Stimulated activated CD8-positive, alpha-beta memory T cell treated with anti-CD3 and anti-CD28 coated beads, Interleukin-7, amount 100 ng/mL, for 4 hours (primary cell): Measurements from ENCODE around the gene MINPP1.
"Not testable (repeated sequence)": the region's sequence is repeated elsewhere in the genome, so short reads cannot be mapped to it uniquely, and the experiment has no call there.

Source experiments
- DNase-seq, 2 donors: peaks; one replicate each; pipeline ENCODE4 v3.0.0-alpha.2; 2020; ENCODE audit warnings: low read depth in 2 of 2

The MINPP1 gene

DNA sequence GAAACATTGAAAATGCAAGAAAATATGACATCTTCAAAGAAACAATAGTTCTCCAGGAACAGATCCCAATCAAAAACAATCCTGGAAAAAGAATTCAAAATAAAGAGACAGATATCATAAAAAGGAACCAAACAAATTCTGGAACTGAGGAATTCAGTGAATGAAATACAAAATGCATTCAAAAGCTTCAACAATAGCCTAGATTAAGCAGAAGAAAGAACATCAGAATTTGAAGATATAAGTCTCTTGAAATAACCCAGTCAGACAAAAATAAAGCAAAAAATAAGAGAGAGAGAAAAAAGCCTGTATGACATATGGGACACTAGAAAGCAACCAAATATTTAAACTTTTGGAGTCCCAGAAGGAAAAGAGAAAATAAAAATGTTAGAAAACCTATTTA is 60.3 kb downstream of the MINPP1 start:
- no peak for DNase-seq

DNA sequence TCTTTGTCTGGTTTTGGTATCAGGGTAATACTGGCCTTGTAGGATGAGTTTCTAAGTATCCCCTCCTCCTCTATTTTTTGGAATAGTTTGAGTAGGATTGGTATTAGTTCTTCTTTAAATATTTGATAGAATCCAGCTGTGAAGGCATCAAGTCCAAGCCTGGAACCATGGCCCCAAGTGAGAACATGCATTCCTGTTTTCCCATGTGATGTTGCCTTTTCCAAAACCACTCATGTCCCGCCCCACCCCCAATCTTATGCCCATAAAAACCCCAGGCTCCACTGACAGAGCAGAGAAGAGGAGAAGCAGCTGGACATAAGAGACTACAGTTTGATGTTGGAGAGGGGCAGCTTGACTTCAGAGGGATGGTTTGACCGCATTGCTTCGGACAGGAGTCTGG is 71.2 kb downstream of the MINPP1 start:
- DNase-seq, result no peak

DNA sequence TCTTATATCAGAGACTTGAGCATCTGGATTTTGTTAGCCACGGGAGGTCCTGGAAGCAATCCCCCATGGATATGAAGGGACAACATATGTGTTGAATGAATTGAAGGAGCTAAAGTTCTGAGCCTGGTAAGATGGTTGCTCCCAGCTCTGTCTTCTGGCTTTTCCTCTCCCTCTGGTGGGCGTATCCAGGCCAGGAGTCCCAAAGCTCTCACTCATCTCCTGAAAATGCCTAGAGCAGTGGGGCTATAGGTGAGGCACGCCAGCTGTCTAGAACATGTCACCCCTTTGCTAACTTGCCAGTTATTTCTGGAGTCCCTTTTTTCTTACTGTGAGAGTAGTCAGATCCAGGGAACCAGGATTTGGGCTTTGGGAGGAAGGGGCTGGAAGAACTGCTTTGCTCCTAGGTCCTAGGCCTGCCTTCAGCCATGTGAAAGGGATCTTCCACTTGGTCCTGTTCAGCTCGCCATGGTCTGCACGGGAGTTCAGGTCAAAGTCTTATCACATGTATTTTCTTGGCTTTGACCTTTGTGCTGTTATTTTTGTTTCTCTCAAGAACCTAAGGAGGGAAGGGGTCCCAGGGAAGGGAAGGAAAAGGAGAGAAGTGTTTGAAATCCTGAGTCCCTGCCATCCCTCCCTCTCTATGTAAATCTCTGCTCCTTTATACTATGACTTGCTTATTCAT is 73.6 kb downstream of the MINPP1 start:
- DNase-seq, result no peak

DNA sequence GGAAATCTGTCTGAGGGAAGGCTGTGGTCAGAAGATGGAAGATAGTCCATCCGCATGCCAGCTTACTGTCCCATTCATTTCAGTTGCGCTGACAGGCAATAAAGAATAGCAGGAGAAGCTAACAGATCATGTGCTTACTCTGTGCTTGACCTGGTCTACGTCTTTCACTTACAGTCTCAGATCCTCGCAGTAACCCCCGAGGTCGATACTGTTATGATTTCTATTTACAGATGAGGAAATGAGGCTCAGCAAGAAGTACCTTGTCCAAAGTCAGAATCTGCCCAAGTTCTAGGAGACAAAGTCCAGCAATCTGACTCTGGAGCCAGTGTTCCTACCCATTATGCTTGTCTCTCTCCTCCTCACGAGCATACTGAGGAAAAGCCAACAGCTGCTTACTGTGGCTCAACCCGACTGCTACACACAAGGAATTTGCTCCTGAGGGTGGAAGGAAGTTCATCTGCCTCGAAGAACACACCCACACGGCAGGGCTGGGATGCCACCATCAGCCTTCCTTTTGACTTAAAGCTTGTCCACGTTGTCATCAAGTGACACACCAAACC is 74.2 kb downstream of the MINPP1 start:
- DNase-seq, result no peak

DNA sequence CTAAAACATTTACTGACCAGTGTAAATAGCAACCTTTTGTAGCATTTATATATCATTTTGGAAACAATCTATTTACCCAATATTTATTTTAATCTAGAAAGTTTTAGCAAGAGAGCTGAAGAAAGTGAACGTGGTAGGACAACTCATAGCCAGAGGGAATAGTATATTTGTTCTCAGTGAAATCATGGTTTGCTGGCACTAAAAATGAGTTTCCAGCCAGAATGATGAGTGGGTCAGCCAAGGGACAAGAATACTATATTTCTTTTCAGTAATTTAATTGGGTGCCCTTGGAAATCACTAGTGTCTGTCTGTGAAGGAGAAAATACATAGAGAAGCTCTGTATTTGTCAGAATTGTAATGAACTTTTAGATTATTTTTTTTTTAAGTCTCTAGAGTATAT is 74.9 kb downstream of the MINPP1 start:
- DNase-seq, result no peak

DNA sequence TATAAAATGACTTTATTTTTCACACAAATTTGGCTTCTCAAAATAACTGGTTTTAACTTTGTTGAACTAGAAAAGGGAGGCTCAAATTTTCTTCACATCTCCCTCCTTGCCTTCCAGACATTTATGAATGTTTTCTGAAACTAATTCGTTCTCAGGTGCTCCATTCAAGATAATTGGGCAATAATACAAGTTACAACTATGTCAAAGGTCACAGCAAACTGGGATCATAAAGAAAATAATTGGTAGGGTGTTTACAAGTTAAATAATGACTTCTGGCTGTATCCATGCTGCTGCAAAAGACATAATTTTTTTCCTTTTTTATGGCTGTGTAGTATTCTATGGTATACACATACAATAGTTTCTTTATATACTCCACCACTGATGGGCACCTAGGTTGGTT is 75.3 kb downstream of the MINPP1 start:
- DNase-seq, result no peak

DNA sequence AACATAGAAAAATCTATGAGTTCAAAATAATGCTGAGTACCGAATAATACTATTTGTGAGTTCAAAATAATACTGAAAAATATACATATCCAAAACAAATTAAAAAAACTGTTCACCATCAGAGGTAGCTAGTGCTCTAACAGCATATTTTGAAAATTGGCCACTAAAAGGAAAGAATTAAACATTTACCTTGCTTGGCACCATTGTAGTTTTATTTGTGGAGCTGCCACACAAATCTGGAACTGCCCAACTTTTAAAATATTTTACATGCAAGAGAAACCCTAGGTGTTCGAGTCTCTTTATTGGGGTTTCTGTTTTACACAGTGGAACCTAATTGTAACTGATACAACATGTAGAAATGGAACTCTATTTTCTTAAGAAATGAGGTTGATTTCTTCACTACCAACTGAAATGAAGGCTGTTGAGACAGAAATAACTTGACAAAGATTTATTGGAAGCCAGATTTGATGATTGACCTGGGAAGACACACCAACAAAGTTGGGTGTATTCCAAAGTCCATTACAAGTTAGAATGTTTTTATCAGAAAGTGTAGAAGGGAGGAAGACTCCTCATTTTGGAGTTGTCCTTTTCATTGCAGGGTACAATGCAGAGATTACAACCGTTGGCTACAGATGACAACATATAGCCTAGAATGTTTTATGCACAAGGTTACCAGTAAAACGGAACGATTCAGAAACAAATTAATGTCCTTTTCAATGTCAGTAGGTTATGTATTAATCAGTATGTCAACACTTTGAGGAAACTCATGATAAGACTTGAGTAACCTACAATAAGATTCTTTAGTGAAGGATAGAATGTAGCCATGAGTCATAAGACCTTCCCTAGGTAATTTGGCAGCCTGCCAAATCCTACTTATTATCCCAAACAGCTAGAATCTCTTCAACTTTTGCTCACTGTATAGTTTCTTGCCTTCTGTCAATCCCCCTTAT is 81.1 kb downstream of the MINPP1 start:
- no peak for DNase-seq

DNA sequence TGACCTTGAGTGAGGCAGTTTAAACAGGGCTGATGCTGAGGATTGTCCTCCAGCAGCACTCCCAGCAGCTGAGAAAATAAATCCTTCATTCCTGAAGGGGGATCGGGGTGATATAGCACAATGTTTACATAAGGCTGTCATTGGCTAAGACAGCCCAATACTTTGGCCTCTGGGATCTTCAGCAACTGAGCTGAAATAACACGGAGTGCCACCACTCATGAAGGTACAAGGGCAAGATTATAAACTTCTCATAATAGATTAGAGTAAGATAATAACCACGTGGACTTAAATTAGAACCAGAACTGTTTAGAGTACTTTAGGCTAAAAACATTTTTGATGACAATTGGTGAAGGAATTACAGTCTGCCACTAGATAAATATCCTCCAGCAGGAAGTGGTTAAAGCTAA is 85.0 kb downstream of the MINPP1 start:
- DNase-seq, result no peak

DNA sequence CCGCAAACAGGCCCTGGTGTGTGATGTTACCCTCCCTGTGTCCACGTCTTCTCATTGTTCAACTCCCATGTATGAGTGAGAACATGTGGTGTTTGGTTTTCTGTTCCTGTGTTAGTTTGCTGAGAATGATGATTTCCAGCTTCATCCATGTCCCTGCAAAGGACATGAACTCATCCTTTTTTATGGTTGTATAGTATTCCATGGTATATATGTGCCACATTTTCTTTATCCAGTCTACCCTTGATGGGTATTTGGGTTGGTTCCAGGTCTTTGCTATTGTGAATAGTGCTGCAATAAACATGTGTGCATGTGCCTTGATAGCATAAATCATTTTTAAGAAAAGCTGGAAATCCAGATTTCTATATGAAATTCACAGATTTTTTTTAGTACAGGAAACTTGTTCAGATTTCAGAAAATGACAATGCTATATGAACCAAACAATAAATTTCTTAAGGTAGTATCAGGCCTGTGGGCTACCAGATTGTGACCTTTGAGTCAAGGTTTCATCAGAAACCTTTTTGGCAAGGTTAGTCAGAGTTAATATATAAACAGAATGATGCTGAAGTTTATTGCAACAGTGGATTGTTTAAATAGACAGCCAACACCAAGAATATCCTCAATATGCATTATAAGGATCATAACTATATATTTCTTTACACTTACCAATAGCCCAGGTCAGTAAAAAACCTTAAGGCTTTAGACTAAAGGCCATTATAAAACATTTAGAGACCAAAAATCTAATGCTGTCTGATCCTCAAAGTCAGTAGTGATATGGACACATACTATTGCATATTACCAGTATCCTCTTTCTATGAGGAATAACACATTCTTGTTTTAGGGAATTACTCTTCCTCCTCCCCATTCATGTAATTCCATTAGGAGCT is 86.3 kb downstream of the MINPP1 start:
- no peak for DNase-seq

DNA sequence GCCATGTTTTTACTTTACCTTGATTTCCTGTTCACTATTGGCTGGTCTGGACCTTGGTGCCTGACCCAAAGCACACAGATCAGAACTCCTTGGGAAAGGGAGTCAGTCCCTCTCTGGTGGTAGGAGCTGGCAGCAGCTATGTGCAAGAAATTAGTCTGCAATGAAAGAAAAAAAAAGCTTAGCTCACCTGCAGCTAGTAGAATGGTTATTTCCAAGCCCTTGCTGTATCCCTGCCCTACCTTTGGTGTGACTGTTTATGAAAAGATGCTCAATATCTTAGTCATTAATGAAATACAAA is 86.8 kb downstream of the MINPP1 start:
- DNase-seq, result no peak

DNA sequence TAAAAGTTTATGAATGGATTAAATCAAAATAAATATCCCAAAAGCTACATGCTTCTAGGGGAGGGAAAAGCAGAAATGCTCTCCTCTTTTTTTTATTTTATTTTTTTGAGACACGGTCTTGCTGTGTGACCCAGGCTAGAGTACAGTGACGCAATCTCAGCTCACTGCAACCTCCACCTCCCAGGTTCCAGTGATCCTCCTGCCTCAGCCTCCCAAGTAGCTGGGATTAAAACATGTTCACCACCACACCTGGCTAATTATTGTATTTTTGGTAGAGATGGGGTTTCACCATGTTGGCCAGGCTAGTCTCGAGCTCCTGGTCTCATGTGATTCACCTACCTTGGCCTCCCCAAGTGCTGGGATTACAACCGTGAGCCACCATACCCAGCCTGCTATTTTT is 88.2 kb downstream of the MINPP1 start:
- not testable (repeated sequence) for DNase-seq

DNA sequence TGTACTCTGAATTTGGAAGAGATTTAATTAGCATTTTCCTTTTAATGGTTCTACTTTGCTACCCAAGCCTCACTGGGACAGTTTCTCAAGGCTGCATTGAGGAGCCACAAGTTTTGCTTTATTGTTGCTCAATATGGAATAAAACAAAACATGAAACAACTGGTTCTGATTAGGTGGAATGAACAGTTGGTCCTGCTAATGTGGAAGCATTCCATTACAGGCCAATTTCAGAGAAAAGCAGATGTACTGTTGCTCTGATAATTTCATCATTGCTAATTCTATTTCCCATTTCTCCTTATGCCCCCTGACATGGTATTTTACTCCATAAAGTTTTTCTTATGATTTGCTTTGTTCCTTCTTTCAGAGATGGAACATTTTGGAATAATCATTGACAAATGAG is 89.0 kb downstream of the MINPP1 start:
- no peak for DNase-seq

DNA sequence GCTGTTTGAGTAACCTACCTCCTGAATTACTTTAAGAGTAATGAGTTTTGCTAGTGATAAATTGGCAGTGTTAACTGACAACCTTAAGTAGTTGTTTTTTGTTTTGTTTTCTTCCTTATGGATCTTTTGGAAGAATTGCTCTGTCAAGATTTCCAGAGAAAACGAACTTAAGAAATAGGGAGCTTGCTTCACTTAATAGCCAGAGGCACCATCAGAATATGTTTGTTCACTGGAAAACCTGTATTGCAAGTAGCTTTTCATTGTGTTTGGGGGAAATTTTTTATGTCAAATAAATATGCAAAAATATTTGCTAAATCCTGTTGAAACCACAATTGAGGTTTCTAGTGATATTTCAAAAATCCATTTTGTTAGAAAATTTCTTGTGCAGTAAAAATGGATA is 89.5 kb downstream of the MINPP1 start:
- DNase-seq, result no peak

DNA sequence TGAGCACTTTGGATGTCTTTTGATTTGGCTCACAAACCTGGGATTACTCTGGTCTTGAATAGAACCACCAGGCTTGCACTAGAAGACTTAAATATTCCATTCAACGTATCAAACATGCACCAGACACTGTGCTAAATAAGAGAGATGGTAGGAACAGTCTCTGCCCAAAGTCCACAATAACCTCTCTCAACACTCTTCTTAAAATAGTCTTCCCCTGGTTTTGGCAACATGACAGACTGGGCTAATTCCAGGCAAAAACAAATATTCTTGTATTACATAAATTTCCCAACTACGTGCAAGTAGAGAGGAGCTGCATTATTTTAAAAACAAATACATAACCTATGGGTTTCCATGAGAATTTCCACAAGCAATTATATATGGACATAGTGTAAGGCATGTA is 90.2 kb downstream of the MINPP1 start:
- DNase-seq, result no peak

DNA sequence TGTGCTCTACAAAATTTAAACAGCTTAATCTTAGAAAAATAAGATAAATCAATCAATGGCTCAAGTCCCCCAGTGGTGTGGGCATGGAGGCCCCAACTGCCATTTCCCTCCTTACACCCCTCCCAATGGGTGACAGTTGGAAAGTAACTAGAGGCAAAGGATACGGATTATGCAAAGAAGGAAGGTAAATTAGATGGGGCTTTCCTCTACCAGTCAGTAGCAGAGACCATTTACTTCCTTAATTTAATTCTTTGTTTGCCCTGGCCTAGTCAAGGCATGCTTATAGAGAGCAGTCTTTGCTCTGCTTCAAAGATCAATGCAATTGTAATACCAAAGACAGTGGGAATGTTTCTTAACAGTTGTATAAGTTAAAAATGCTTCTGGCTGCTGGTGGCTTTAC is 91.7 kb downstream of the MINPP1 start:
- DNase-seq, result no peak

DNA sequence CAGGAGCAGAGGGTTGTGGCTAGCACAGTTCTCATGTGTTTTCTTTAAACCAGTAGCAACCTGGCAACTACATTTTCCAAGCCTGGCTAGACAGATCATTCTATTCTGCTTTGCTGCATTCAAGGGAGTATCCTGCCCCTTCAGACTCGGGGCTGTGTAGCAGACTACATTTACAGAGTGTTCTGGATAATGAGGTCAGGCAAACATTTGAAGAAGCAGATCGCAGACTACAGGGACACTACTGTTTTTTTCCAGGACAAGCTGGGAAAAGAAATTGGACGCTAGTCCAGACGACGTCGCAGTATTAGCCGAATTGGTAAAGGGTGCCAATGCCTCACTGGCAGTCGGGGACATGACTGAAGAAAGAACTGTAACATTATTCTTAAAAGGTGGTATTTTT is 94.0 kb downstream of the MINPP1 start:
- no peak for DNase-seq

DNA sequence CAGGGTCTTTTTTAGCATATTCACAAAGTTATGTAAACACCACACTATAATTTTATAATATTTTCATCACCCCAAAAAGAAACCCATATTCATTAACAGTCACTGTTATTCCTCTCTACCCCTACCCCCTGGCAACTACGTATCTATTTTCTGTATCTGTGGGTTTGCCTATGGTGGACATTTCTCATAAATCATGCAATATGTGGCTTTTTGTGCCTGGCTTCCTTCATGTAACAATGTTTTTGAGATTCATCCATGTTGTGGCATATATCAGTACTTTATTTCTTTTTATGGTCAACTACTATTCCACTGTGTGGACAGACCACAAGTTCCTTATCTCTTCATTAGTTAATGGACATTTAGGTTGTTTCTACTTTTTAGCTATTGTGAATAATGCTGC is 95.9 kb downstream of the MINPP1 start:
- no peak for DNase-seq
